Jurkat, Clone E6-1 (cell line): Measurements from ENCODE around the gene CNTLN. TPM values are rescaled to one million over a fixed set of nuclear protein-coding genes. Genes with fewer than 3 reads are reported as not detected.

ENCODE experiments used
- DNase-seq: peaks from one replicate; pipeline ENCODE4 v3.0.0-alpha.2; 2011; ENCODE audit warnings: low read depth, low spot score
- H3K4me3 ChIP-seq: 2 replicates; pipeline ENCODE4 v1.5.1; 2011; ENCODE audit warnings: mild to moderate bottlenecking, low read length, control low read depth, moderate library complexity
- polyA plus RNA-seq: library from polyadenylated mRNA; unstranded; fragments of >200 nt; gene quantifications from one replicate; pipeline ENCODE4 v1.2.1, GENCODE V29; 2012; ENCODE audit warnings: missing spikeins; ENCODE audit not compliant: insufficient read length, insufficient read depth

Gene CNTLN, protein sequence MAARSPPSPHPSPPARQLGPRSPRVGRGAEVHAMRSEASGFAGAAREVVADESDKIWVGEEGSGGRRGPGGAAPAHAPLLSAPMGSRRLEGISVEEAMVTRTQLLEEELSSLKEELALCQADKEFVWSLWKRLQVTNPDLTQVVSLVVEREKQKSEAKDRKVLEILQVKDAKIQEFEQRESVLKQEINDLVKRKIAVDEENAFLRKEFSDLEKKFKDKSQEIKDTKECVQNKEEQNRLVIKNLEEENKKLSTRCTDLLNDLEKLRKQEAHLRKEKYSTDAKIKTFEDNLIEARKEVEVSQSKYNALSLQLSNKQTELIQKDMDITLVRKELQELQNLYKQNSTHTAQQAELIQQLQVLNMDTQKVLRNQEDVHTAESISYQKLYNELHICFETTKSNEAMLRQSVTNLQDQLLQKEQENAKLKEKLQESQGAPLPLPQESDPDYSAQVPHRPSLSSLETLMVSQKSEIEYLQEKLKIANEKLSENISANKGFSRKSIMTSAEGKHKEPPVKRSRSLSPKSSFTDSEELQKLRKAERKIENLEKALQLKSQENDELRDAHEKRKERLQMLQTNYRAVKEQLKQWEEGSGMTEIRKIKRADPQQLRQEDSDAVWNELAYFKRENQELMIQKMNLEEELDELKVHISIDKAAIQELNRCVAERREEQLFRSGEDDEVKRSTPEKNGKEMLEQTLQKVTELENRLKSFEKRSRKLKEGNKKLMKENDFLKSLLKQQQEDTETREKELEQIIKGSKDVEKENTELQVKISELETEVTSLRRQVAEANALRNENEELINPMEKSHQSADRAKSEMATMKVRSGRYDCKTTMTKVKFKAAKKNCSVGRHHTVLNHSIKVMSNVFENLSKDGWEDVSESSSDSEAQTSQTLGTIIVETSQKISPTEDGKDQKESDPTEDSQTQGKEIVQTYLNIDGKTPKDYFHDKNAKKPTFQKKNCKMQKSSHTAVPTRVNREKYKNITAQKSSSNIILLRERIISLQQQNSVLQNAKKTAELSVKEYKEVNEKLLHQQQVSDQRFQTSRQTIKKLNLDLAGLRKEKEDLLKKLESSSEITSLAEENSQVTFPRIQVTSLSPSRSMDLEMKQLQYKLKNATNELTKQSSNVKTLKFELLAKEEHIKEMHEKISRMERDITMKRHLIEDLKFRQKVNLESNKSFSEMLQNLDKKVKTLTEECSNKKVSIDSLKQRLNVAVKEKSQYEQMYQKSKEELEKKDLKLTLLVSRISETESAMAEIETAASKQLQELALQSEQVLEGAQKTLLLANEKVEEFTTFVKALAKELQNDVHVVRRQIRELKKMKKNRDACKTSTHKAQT (N-terminal part only)
- polyA plus RNA-seq, result 2.3 TPM

DNA sequence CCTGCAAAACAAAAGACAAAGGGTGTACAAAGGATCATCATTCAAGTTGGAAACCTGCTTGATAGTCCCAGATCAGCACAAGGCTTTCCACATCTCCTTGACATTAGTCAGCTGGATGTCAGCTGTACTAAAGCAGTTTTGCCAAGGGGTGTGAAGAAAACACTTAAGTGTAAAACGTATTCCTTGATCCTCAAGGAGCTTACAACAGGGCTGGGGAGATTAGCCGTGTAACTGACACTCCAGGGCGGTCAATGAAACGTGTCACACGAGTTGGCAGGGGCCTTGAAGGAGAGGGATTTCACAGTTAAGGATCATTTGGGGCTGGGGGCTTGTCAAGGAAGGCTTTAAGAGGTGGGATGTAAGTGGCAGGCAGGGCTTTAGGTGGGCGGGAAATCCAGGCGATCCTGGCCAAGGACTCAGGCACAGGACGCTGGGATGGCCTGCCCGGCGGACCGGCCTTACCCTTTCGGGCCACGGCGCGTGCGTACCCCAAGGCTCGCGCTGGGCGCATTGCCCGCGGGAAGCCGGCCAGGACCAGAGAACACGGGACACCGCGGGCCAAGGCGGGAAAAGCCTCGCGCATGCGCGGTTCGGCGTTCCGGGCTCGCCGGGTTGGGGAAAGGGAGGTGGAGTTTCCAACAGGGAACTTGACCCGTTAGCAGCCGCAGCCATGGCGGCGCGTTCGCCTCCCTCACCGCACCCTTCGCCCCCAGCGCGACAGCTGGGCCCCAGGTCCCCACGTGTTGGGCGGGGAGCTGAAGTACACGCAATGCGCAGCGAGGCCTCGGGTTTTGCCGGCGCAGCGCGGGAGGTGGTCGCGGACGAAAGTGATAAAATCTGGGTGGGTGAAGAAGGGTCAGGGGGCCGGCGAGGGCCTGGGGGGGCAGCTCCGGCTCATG lies at the start of gene CNTLN:
Gene CNTLN, plus strand, starts transcription at position 645 of the 899 bp plus-strand sequence. Its CDS starts 26 bp downstream, at position 671.
- peak within 1 kb of the TSS; percentile 65 for H3K4me3 ChIP-seq
- peak; percentile 50 for DNase-seq

DNA sequence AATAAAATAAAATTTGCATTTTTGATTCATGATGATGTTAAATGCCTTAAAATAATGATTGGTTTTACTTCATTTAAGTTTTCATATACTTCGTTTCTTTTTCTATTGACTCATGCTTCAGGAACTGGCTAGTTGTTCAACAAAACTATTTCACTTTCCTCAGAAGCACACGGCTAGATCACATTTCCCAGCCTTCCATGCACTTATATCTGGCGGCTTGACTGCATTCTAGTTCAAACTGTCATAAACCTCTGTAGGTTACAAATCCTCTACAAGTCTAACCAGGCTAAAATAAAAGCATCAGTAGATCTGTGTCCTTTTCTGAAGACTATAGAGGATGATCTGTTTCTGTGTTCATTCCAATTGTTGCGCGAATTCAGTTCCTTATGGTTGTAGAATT lies 46.3 kb upstream of the CNTLN start:
- no peak overlapping the region for H3K4me3 ChIP-seq
- DNase-seq, result no peak

DNA sequence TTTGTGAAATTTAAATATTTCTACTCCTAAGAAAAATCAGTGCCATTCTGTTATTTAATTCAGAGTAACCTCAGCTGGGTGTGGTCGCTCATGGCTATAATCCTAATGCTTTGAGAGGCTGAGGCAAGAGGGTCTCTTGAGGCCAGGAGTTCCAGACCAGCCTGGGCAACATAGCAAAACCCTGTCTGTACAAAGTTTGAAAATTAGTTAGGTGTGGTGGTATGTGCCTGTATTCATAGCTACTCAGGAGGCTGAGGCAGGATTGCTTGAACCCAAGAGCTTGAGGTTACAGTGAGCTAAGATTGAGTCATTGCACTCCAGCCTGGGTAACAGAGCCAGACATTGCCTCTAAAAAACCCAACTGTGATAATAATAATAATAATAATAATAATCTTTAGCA lies 44.8 kb upstream of the CNTLN start:
- no peak overlapping the region for H3K4me3 ChIP-seq
- no peak for DNase-seq

DNA sequence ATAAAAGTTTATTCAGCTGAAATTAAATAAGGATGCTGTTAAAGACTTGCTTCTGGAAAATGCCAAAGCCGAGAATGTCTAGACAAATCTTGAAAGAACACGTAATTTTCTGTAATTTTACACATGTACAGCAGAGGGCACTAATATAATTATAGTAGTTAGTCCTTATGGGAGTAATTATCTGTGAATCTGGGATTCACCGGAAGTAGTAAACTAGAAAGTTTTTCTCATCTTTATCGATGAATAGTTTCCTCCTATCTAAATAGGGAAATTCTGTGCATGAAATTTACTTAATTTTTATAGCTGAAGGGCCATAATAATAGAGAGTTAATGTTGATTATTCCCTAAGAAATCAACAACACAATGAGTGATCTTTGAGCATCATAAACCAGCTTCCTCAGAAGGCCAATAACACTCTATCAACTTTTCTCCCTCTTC lies 18.4 kb upstream of the CNTLN start:
- no peak overlapping the region for H3K4me3 ChIP-seq
- DNase-seq, result peak; percentile 30

DNA sequence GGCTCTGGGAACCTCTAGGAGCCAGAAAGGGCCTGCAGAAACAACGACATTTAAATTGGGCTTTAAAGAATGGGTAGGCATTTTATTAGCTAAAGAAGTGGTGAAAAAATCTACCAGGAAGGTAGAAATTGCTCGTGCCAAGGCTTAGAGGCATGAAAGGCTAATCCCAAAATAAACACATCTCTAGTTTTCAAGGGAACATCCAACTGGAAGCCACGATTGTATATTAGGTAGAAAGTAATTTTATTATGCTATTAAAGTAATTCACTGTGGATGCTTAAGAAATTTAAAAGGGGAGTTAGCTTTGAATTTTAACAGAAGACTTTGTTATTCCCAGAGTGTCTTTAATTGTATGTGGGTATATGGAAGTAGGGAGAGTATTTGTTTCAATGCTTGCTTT lies 17.5 kb upstream of the CNTLN start:
- no peak for DNase-seq
- H3K4me3 ChIP-seq, result no peak overlapping the region

DNA sequence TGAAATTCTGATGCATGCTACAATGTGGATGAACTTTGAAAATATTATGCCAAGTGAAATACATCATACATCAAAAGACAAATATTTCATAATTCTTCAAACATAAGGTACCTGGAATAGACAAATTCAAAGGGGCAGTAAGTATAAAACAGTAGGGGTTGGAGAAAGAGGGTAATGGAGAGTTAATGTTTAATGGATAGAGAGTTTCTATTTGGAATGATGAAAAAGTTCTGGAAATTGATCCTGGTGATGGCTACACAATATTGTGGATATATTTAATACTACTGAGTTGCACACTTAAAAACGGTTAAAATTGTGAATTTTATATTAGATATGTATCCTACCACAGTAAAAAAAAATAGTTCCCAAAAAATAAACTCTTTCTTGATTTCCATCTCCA lies 14.6 kb upstream of the CNTLN start:
- no peak overlapping the region for H3K4me3 ChIP-seq
- DNase-seq, result no peak

DNA sequence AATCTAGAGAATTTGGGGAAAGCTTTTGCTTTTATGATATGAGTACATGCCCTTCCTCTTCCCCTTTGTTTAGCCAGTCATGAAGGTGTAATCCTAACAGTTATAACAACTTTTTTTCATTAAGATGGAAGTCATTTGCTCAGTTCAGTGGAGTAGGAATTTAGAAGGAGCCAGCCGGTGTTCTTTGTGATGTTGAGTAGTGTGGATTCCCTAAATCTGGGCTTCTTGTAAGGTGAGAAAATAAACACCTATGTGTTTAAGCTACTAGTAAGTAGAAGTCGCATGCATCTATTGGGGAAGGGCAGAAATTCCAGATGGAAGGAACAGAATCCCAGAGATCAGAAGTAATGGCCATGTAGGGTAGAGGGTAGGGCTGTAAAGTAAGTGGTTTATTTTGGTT lies 13.6 kb upstream of the CNTLN start:
- no peak overlapping the region for H3K4me3 ChIP-seq
- DNase-seq, result no peak

DNA sequence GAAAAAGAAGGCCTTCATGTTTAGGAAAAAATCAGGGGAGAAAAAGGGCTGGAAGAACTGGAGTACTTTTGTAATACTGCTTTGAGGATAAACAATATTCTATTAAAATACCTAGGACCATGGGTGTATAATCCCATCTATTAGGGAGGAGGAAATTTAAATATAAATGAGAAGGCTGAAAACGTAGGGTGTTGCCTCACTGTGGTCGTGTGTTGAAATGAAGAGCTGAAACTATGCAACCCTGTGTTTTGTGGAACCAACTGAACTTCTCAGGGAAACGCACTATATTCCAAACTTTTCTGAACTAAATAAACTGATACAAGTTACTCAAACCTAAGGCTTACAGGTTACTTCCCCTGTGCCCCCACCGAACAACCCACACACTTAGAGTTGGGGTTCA lies 4.5 kb upstream of the CNTLN start:
- no peak for DNase-seq

DNA sequence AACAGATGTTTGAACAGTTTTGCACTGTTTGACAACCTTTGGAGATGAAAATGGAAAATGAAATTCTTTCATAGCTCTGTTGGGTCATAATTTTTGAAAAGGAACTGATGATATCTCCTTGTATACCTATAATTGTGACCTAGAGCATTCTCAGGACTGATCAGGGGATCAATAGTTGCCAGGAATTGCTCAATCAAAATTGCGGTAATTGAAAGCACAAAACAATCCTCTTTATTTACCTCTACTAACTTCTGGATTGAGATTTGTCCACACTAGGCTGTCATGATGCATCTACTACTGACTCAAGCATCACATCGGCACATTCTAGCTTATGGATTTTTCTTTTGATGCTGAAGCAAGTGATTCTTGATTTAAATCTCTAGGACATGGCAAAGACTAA lies 4.1 kb upstream of the CNTLN start:
- DNase-seq, result no peak
- H3K4me3 ChIP-seq, result no peak overlapping the region

More for the DNA sequence above, 4.5 kb upstream of the CNTLN start:
- H3K4me3 ChIP-seq, result no peak overlapping the region

DNA sequence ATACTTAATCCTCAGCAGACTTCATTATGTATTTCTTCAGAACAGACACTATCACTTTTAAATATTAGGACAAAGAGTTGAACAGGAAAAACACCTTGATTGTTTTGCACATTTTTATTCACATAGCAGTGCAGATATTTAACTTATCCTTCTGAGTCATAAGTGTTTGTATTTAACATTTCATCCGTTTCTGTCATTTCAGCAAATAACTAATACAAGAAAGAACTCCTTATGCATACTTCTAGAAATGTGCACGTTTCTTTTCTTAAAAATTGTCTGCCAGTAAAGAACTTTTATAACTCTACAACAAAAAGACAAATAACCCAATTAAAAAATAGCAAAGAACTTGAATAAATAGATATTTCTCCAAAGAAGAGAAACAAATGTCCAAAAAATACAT lies 3.3 kb upstream of the CNTLN start:
- DNase-seq, result no peak
- H3K4me3 ChIP-seq, result no peak overlapping the region

DNA sequence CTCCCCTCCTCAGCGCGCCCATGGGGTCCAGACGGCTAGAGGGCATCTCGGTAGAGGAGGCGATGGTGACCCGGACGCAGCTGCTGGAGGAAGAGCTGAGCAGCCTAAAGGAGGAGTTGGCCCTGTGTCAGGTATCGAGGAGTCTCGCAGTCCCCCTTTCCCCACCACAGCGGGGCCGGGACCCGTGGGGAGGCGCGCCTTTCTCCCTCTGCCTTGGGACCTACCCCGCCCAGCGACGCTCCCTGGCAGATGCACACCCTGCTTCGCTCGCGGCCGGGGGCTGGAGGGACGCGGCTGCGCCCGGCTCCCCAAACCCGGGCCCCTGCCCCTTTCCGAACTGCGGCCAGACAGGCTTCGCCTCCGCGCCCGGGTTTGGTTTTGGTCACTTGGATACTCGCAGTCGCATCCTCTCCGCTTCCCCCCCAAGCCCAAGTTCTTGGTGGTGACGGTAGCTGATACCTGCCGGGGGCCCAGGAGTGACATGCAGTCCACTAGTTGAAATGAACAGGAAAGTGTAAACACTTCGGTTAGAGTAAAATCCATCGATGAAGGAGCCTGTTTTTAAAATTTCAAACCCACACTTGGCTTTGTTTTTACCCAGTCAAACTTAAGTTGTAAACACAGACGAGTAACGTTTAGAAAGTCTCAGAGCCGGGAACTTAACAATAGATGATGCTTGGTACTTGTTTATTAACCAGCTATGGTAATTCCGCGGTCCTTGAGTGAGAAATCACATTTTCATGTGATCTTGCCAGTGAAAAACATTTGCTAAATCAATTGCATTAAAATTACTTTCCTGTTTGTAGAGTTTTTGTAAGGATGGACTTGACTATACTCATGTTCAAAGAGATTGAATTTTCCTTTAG lies 688 bp downstream of the CNTLN start:
- peak overlapping the region; percentile 65 for H3K4me3 ChIP-seq
- DNase-seq, result no peak

DNA sequence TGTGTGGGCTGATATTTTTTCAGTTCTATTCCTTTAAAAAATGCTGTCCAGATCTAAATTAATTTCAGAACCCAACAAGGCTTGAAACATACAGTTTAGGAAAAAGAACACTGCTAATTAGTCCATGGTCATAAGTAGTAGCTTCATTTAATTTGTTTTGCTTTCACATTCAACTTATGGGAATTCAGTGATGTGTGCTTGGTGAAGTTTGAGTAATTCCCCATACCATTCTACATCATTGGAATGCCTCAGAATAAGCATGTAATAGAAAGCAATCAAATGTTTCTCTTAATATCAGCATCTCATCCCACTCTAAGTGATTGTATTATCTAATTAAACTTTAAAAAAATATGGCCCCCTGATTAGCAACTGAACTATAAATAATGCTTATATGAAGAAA lies 2.7 kb downstream of the CNTLN start:
- no peak for DNase-seq
- H3K4me3 ChIP-seq, result no peak overlapping the region

DNA sequence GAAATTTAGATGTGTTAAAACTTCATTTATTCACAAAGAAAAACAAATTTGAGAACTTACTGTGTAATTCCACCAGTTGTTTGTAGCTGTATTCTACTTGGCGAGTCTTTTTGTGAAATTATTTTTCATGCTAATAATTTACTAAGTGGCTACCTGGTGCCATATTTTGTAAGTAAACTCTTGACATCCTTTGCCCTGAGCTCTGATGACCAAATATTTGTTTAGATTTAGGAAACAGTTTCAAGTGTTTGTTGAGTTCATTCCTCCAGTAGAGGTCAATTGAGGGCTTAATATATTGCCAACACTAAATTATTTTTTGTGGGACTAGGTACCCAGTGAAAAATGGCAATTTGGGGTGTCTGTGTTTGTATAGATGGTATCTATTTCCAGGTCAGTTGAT lies 3.7 kb downstream of the CNTLN start:
- no peak for DNase-seq
- H3K4me3 ChIP-seq, result no peak overlapping the region

DNA sequence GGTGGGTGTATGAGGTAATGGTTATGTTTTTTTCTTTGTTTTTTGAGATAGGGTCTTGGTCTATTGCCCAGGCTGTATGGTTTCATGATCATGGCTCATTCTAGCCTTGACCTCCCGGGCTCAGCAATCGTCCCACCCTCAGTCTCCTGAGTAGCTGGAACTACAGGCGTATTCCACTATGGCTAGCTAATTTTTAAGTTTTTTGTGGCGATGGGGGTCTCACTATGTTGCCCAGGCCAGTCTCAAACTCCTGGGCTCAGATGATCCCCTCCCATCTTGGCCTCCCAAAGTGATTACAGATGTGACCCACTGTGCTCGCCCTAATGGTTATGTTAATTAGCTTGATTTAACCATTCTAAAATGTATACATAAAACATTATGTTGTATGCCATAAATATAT lies 5.6 kb downstream of the CNTLN start:
- H3K4me3 ChIP-seq, result no peak overlapping the region
- DNase-seq, result no peak

DNA sequence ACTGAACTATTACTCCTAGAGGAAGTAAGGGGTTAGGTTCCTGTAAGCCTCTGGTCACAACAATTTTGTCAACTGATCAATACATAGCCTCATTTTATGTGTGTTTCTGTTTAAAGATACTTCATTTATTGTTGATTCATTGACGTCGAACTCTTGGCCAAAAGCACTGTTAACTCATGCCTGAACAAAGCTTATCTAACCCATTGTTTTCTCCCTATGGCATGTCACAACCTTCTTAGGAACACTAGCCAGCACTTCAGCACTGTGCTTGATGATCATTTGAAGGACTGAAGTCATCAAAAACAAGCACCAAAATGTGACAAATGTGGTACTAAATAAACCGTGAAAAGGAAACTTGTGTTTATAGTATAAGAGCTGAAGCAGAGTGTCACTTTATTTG lies 13.5 kb downstream of the CNTLN start:
- no peak overlapping the region for H3K4me3 ChIP-seq

DNA sequence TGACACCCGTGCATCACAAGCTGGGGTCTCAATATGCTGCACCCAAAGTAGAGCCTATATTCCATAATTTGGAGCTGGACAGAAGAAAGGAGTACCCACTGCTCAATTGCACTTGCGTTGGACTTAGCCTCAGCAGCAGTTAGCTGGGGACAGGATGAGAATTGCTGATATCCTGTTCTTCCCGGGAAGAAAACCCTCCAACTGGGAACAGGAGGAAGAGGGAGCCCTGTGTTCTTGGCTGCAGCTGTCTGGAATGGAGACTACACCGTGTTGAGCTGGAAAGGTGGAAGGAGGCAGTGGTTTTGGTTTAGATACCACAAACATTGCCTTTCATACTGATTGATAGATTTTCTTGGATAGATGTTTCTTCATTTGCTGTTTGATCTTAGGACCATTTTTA lies 24.6 kb downstream of the CNTLN start:
- DNase-seq, result no peak
- H3K4me3 ChIP-seq, result no peak overlapping the region

More for the DNA sequence above, 13.5 kb downstream of the CNTLN start:
- DNase-seq, result no peak

DNA sequence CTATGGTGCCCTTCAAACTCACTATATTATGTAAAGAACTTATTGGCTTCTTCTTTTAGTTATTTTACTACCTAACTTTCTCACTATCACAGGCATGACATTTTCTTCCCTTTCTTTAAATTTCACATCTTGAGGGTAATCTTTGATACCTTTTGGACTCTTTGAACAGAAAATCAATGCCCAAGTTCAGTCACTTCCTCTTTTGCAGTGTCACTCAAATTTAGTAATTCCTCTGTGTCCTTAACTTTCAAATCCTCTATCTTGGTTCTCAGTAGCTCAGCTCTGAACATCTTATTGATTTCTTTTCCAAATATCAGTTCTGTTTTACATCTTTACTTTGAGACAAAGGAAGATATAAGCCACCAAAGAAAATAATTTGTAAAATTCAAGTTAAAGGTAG lies 25.5 kb downstream of the CNTLN start:
- no peak overlapping the region for H3K4me3 ChIP-seq
- no peak for DNase-seq
